Aorta (tissue), 5 donors: ENCODE data around the gene AKAP13. TPM values are rescaled to one million over a fixed set of nuclear protein-coding genes. Genes with fewer than 3 reads are reported as not detected.

Experiments
- ATAC-seq: fragments of 200-7000 bp; cut with Tn5 transposase; one replicate; pipeline ENCODE4 v1.9.1; 2022; ENCODE audit warnings: moderate library complexity; ENCODE audit not compliant: low FRiP score
- DNase-seq, 2 donors: peaks; one replicate each; pipeline ENCODE4 v3.0.0-alpha.2; 2020
- H3K27ac ChIP-seq, 2 donors: one replicate each; pipeline ENCODE4 v1.5.1; 2013; ENCODE audit warnings: low read length in 2 of 2, mild to moderate bottlenecking in 2 of 2, moderate library complexity in 2 of 2, control low read depth in 1 of 2, inconsistent platforms in 1 of 2, low read depth in 1 of 2
- H3K27me3 ChIP-seq, 2 donors: one replicate each; pipeline ENCODE4 v1.6.1; 2013; ENCODE audit warnings: control low read depth in 1 of 2, low read length in 1 of 2, mild to moderate bottlenecking in 1 of 2, moderate library complexity in 1 of 2; ENCODE audit not compliant: insufficient read depth in 2 of 2, control insufficient read depth in 1 of 2
- H3K36me3 ChIP-seq, 2 donors: one replicate each; pipeline ENCODE4 v1.6.1; 2013; ENCODE audit warnings: control low read depth in 1 of 2, low read length in 1 of 2, mild to moderate bottlenecking in 1 of 2; ENCODE audit not compliant: insufficient read depth in 2 of 2, control insufficient read depth in 1 of 2
- H3K4me1 ChIP-seq, 2 donors: one replicate each; pipeline ENCODE4 v1.6.1; 2013; ENCODE audit warnings: low read length in 2 of 2, control low read depth in 1 of 2, mild to moderate bottlenecking in 1 of 2, moderate library complexity in 1 of 2; ENCODE audit not compliant: insufficient read depth in 2 of 2, control insufficient read depth in 1 of 2
- H3K4me3 ChIP-seq, 2 donors: one replicate each; pipeline ENCODE4 v1.5.1; 2013; ENCODE audit warnings: low read length in 2 of 2, control low read depth in 1 of 2, mild to moderate bottlenecking in 1 of 2
- H3K9me3 ChIP-seq: one replicate; pipeline ENCODE4 v1.6.1; 2013; ENCODE audit warnings: mild to moderate bottlenecking, low read length; ENCODE audit not compliant: control insufficient read depth
- WGBS, 2 donors: extraction: QIAGEN DNeasy Blood & Tissue Kit; methylation state at CpG; one replicate each; pipeline ENCODE4 v1.1.7; 2013; 5-methylcytosine and 5-hydroxymethylcytosine counted together
- intact Hi-C, 2 donors: fragments of 100-400 bp; cut with DNase I; formaldehyde crosslinking; loops; one replicate each; pipeline versions ENCODE4 v1.14.2 to v1.15.0; 2022
- polyA plus RNA-seq, 2 donors: library from polyadenylated mRNA; stranded (reverse); fragments of 200-250 nt; gene quantifications; one replicate each; pipeline ENCODE4 v1.2.3, GENCODE V29; 2013
- total RNA-seq, 2 donors: library from RNA; stranded (reverse); fragmentation: NEBNext Ultra II Directional; extraction: Animal tissue kit (Norgen Biotek cat#: 25700); gene quantifications; one replicate each; pipeline ENCODE4 v1.2.1, GENCODE V29; 2021
- donor health status: healthy with polysubstance abuse.
- donor health status: Bipolar disorder and iron deficiency.
- donor health status: DM: no; HTN: no; CAD: no.
- donor health status: DM: no; HTN: no; CAD: no.
- donor health status: DM: yes; HTN: yes; CAD: no.

AKAP13 gene
- total and polyA plus RNA-seq, 4 donors, result 29.6 to 267 (median 138) TPM

GRCh38 chr15:85500729-85501128, 120.3 kb downstream of the AKAP13 start:
- ATAC-seq (no peak), DNase-seq (no peak)
- no peak overlapping the region for H3K4me3 ChIP-seq
- intact Hi-C loops, result loop anchor here (10.0 kb wide), 3 partner anchors 166 to 206 kb away; no protein-coding TSS in a partner anchor
- no peaks in the 10 kb centered on the region for H3K36me3 ChIP-seq
- 96 to 97% methylated on average over 4 of the region's 4 CpGs for WGBS, 2 donors
- peaks cover 0 to 4% of the 10 kb centered on the region in 2 donors for H3K4me1 ChIP-seq
- H3K27ac ChIP-seq, result no peak overlapping the region
- H3K27me3 ChIP-seq, result no peaks in the 10 kb centered on the region
- H3K9me3 ChIP-seq, result no peaks in the 10 kb centered on the region

DNA sequence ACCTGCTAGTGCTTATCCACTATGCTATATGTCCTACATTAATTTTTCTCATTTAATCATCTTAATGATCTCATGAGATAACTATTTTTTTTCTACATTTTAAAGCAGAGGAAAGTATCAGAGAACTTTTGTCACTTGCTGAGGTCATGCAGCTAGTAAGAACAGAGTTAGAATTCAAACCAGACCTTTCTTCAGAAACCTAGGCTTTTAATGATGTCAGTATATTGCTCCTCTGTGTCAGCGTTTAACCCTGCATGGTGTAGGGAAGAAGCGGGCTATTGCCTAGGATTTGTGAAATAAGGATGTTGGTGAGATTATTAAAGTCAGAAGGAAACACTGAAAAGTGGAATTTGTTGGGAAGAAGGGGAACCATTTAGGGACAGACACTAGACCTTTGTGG, 121.2 kb downstream of the AKAP13 start:
- no peaks in the 10 kb centered on the region for H3K9me3 ChIP-seq
- no peaks in the 10 kb centered on the region for H3K36me3 ChIP-seq
- intact Hi-C loops, result loop anchor here (10.0 kb wide), 3 partner anchors 167 to 207 kb away; no protein-coding TSS in a partner anchor
- DNase-seq (no peak), ATAC-seq (no peak)
- no peak overlapping the region for H3K4me3 ChIP-seq
- no peak overlapping the region for H3K27ac ChIP-seq
- no peaks in the 10 kb centered on the region for H3K27me3 ChIP-seq
- 91 to 95% methylated on average over 2 of the region's 2 CpGs for WGBS, 2 donors
- peaks cover 0 to 4% of the 10 kb centered on the region in 2 donors for H3K4me1 ChIP-seq

DNA sequence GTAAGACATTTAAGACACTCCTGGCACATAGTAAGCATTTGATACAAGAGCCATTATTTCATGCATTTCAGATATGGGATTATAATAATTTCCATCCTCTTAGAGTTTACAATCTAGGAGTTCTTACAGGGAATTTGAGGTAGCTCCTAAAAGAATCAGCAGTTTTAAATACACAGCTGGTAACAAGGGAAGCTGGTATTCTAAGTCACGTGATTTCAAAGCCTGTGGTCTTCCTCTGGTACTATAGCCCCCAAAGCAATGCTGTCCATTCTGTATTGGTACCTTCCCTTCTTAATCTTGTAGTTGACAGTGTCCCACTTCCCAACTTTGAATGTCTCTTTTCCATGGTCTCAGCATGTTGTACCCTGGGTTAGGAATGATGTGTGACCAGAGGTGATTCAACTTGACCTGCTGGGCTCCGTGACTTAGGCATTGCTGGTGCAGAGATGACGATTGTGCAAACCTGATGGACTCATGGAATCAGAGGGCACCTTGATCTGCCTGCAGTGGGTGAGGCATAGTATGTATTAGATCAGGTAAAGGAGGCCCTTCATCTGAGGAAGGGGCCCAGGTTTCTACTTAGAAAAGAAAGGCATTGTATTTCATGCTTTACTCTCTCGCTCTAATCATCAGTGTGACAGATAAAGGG, 122.9 kb downstream of the AKAP13 start:
- H3K27me3 ChIP-seq, result no peaks in the 10 kb centered on the region
- no peaks in the 10 kb centered on the region for H3K9me3 ChIP-seq
- DNase-seq (no peak), ATAC-seq (no peak)
- H3K4me1 ChIP-seq, result peaks cover 0 to 4% of the 10 kb centered on the region in 2 donors
- H3K36me3 ChIP-seq, result no peaks in the 10 kb centered on the region
- intact Hi-C loops, result loop anchor here (10.0 kb wide), 3 partner anchors 168 to 208 kb away; no protein-coding TSS in a partner anchor
- H3K27ac ChIP-seq, result no peak overlapping the region
- 80% methylated on average over 4 of the region's 4 CpGs for WGBS, 2 donors
- H3K4me3 ChIP-seq, result no peak overlapping the region

DNA sequence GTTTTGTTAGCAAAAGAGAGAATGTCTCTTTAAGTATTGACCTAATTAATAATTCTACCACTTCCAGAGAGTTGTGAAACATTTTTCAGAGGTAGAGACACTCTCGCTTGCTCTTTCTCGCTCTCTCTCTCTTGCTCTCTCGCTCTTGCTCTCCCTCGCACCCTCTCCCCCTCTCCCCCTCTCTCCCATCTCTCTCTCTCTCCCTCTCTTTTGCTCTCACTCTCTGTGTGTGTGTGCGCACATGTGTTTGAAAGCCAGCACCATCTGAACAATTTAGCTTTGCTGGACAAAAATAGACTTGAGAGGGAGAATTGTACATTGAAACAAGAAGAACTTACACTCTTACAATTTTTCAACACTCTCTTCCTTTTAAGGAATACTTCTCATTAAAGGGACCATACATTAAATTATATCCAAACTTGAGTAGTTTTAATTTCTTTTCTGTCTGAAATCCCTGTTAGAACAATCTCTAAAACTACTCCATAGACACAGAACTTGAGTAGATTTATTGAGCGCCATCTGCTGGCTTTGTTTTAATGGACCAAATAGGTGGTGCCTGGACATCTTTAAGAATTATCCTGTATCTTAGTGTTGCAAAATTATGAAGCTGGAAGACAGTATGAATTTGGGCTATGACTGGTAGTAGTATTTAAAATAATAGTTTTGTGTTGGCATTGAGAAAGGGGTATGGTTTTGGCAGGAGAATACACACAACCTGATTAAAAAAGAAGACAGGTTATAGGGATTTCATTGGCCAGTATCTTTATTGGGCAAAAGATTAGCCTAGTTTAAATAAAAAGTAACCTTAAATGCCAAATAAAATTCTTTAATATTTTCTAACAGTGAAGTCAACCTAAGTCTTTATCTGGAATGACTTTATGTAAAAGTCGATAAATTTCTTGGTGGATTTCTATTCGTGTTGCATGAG, 124.6 kb downstream of the AKAP13 start:
- H3K4me1 ChIP-seq, result peaks cover 0 to 4% of the 10 kb centered on the region in 2 donors
- no peak overlapping the region for H3K4me3 ChIP-seq
- H3K27me3 ChIP-seq, result no peaks in the 10 kb centered on the region
- no peak overlapping the region for H3K27ac ChIP-seq
- no peaks in the 10 kb centered on the region for H3K36me3 ChIP-seq
- ATAC-seq, result peak; percentile 60
- 55 to 56% methylated on average over 8 of the region's 8 CpGs for WGBS, 2 donors
- intact Hi-C loops, result loop anchor here (5.0 to 10.0 kb wide), 4 partner anchors 170 to 210 kb away; no protein-coding TSS in a partner anchor
- no peaks in the 10 kb centered on the region for H3K9me3 ChIP-seq
- DNase-seq, result no peak

DNA sequence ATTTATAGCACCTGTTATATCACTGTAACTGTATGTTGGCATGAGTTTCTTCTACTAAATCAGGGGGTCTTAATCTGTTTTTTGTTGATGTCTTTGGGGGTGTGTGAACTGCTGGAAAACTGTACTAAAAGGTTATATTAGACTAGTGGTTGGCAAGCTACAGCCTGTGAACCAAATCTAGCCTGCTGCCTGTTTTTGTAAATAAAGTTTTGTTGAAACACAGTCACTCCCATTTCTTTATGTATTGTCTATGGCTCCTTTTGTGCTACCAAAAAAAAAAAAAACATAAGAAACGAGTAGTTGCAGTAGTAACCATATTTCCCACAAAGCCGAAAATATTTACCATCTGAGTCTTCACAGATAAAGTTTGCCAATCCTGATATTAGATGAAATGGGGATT, 126.7 kb downstream of the AKAP13 start:
- no peak for DNase-seq
- Histone ChIP-seq H3K4me3 (no peak overlapping the region), H3K27ac (no peak overlapping the region), H3K36me3 (no peaks in the 10 kb centered on the region), H3K9me3 (no peaks in the 10 kb centered on the region), H3K27me3 (no peaks in the 10 kb centered on the region), H3K4me1 (peaks cover 0 to under 1% of the 10 kb centered on the region in 2 donors)
- intact Hi-C loops, result loop anchor here (5.0 to 10.0 kb wide), 4 partner anchors 172 to 212 kb away; no protein-coding TSS in a partner anchor
- 83 to 87% methylated on average over 2 of the region's 2 CpGs for WGBS, 2 donors
- ATAC-seq, result no peak

- no peak for ATAC-seq
These were observed 129.6 kb downstream of the AKAP13 start for GRCh38 chr15:85509973-85510372.

GRCh38 chr15:85514413-85514812, 134.0 kb downstream of the AKAP13 start:
- intact Hi-C loops, result no loop called here
- DNase-seq, result no peak
- H3K4me3 ChIP-seq, result no peak overlapping the region
- H3K27ac ChIP-seq, result no peak overlapping the region
- H3K36me3 ChIP-seq, result no peaks in the 10 kb centered on the region
- no peaks in the 10 kb centered on the region for H3K27me3 ChIP-seq
- no peaks in the 10 kb centered on the region for H3K9me3 ChIP-seq
- H3K4me1 ChIP-seq, result peaks cover 0 to 2% of the 10 kb centered on the region in 2 donors
- no peak for ATAC-seq
- WGBS, 2 donors, result 72 to 76% methylated on average over 3 of the region's 3 CpGs

More at GRCh38 chr15:85509973-85510372, 129.6 kb downstream of the AKAP13 start:
- Histone ChIP-seq H3K4me1 (peaks cover 0 to 2% of the 10 kb centered on the region in 2 donors), H3K27ac (no peak overlapping the region), H3K36me3 (no peaks in the 10 kb centered on the region), H3K27me3 (no peaks in the 10 kb centered on the region), H3K4me3 (no peak overlapping the region), H3K9me3 (no peaks in the 10 kb centered on the region)
- 89 to 95% methylated on average over 3 of the region's 3 CpGs for WGBS, 2 donors
- DNase-seq, result no peak
- intact Hi-C loops, result loop anchor here (5.0 to 10.0 kb wide), 4 partner anchors 175 to 215 kb away; no protein-coding TSS in a partner anchor

DNA sequence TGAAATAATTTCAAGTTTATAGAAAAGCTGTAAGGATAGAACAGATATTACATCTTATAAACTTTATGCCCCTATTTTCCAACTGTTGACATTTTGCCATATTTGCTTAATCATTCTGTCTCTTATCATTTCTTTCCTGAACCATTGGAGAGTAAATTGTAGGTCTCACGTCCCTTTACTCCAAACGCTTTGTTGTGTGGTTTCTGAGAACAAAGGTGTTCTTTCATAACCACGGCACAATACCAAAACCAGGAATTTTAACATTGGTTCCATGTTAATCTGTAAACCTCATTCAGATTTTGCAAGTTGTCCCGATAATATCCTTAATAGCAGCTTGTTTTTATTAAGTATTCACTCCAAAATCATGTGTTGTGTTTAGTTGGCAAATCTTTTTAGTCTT, 134.8 kb downstream of the AKAP13 start:
- H3K9me3 ChIP-seq, result no peaks in the 10 kb centered on the region
- DNase-seq (no peak), ATAC-seq (no peak)
- no peaks in the 10 kb centered on the region for H3K27me3 ChIP-seq
- no peaks in the 10 kb centered on the region for H3K36me3 ChIP-seq
- intact Hi-C loops, result no loop called here
- no peak overlapping the region for H3K27ac ChIP-seq
- peaks cover 0 to 2% of the 10 kb centered on the region in 2 donors for H3K4me1 ChIP-seq
- 44 to 59% methylated on average over 4 of the region's 4 CpGs for WGBS, 2 donors
- no peak overlapping the region for H3K4me3 ChIP-seq
